SK-N-SH (cell line): Measurements from ENCODE around the gene H6PD.

Source experiments
- FOXM1 ChIP-seq: IDR thresholded peaks from 2 replicates; pipeline ENCODE4 v1.4.0; 2012; ENCODE audit warnings: low read depth, mild to moderate bottlenecking
- GATA2 ChIP-seq: sonication (generic); formaldehyde crosslinking; IDR thresholded peaks from 2 replicates; pipeline ENCODE4 v1.5.0; 2020; ENCODE audit warnings: mild to moderate bottlenecking, missing genetic modification reagents
- POLR2AphosphoS5 ChIP-seq: IDR thresholded peaks from 2 replicates; pipeline ENCODE4 v1.6.1; 2012; ENCODE audit warnings: low read depth, low read length
- RCOR1 ChIP-seq: fragments of 150-350 bp; IDR thresholded peaks from 2 replicates; pipeline ENCODE4 v1.6.1; 2017; ENCODE audit warnings: antibody characterized with exemption, low read length
- TF ChIP-seq, protein P1 (sequence below): IDR thresholded peaks from 2 replicates; pipeline ENCODE4 v1.4.0; 2012; ENCODE audit warnings: low read depth, borderline replicate concordance
- TF ChIP-seq, protein P2 (sequence below): IDR thresholded peaks from 2 replicates; pipeline ENCODE4 v1.4.0; 2012; ENCODE audit warnings: low read depth

DNA sequence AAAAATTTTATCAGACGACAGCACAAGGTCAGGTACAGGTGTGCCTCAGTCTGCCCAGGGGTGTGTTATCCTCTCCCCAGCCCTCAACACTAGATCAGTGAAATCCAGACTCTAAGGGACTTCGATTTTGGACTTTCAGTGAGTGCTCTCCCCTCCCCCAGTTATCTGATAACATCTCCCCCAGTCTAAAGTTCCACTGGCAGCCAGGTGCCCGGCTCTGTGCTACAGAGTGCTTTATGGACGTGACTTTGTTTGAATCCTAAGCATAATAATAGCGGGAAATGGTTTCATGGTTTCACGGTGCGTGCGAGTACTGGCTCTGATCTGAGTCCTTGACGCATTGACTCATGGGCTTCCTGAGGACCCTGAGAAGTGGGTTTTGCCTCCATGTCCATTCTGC, 61.3 kb downstream of the H6PD start:
- no peak for TF ChIP-seq GATA2 (CRISPR knock-in tag)
- TF ChIP-seq, protein P1, sequence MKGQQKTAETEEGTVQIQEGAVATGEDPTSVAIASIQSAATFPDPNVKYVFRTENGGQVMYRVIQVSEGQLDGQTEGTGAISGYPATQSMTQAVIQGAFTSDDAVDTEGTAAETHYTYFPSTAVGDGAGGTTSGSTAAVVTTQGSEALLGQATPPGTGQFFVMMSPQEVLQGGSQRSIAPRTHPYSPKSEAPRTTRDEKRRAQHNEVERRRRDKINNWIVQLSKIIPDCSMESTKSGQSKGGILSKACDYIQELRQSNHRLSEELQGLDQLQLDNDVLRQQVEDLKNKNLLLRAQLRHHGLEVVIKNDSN: no peak
- TF ChIP-seq, protein P2, sequence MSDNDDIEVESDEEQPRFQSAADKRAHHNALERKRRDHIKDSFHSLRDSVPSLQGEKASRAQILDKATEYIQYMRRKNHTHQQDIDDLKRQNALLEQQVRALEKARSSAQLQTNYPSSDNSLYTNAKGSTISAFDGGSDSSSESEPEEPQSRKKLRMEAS: no peak
- no peak for TF ChIP-seq RCOR1
- no peak for TF ChIP-seq POLR2AphosphoS5
- TF ChIP-seq FOXM1: no peak
